ENCODE measurements around the gene ZIC4.
A peak's percentile ranks its signal among the peaks of the same experiment; 100 is the strongest.

DNA sequence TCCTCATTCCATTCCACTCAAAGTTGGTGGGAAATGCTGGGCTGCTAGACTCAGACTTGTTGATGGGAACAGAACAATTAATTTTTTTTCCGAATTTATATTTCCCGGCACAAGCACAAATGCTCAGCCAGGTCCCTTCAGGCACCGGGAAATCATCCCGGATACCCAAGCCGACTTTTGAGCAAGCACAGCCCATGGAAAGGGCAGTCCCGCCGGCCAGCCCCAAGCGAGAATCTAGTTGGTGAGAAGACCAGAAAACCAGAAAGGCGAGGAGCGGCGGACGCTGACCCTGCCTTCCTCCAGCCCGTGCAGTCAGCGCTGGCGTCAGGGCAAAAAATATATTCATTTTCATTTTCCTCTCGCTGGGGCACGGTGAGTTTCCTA, 763 bp upstream of the ZIC4 start:
- TF ChIP-seq TCF12 (IDR thresholded peaks at IDR 0.05; ENCODE audit: low read depth, low read length) (no peak), CTCF (IDR thresholded peaks at IDR 0.05; ENCODE audit: control extremely low read depth in 1 of 3, insufficient read depth in 1 of 3, low read depth in 1 of 3, low read length in 3 of 3) (no peak), EZH2 (IDR thresholded peaks at IDR 0.05; ENCODE audit: low read depth, low read length, severe bottlenecking) (peak; percentile 87), POLR2A (IDR thresholded peaks at IDR 0.05; ENCODE audit: control extremely low read depth in 1 of 2, low read depth in 2 of 2, low read length in 2 of 2) (no peak), CBX8 (IDR thresholded peaks at IDR 0.05; ENCODE audit: borderline replicate concordance, low read depth, low read length) (peak; percentile 54; the same call in 1 of the 2 replicates), TBP (IDR thresholded peaks at IDR 0.05; ENCODE audit: low read depth, low read length) (no peak), JUN (IDR thresholded peaks at IDR 0.05; ENCODE audit: low read depth, low read length) (no peak), SIRT6 (IDR thresholded peaks at IDR 0.05; ENCODE audit: low read length) (no peak), POLR2AphosphoS5 (IDR thresholded peaks at IDR 0.05; ENCODE audit: low read depth, low read length) (no peak), GABPA (IDR thresholded peaks at IDR 0.05; ENCODE audit: borderline replicate concordance, insufficient read depth, low read length) (no peak), JUND (IDR thresholded peaks at IDR 0.05; ENCODE audit: low read length) (no peak), CBX5 (IDR thresholded peaks at IDR 0.05; ENCODE audit: low read depth, low read length) (no peak), ATF2 (IDR thresholded peaks at IDR 0.05; ENCODE audit: low read length) (no peak)
- TF ChIP-seq, protein P1, sequence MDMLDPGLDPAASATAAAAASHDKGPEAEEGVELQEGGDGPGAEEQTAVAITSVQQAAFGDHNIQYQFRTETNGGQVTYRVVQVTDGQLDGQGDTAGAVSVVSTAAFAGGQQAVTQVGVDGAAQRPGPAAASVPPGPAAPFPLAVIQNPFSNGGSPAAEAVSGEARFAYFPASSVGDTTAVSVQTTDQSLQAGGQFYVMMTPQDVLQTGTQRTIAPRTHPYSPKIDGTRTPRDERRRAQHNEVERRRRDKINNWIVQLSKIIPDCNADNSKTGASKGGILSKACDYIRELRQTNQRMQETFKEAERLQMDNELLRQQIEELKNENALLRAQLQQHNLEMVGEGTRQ (IDR thresholded peaks at IDR 0.05; ENCODE audit: low read length) = no peak

Measured in H1 (cell line).